Activated gamma-delta T cell treated with Interleukin-2 at 50 U/mL for 16 hours (primary cell): ENCODE results near the gene ADI1.
A peak's percentile ranks its signal among the peaks of the same experiment; 100 is the strongest.

Experiments used
- DNase-seq: peaks from one replicate; pipeline ENCODE4 v3.0.0-alpha.2; 2020

ADI1 gene

GRCh38 chr2:3519255-3520205, at the start of gene ADI1:
ADI1 (minus strand) TSS chr2:3519531; CDS start chr2:3519487, 44 bp downstream.
- DNase-seq = peak; percentile 67

DNA sequence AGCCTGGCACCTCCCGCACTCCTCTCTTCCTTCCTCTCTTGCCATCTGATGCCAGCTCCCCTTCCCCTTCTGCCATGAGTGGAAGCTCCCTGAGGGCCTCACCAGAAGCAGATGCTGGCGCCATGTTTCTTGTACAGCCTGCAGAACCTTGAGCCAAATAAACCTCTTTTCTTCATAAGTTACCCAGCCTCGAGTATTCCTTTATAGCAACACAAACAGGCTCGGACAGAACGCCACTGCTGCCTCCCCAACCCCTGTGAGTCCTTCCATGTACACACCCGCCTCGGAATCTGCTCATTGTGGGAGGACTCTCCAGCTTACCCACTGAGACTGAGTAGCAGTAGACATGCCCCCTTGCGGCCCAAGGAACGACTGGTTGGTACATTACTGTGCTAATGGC, 47.5 kb upstream of the ADI1 start:
- DNase-seq = no peak

DNA sequence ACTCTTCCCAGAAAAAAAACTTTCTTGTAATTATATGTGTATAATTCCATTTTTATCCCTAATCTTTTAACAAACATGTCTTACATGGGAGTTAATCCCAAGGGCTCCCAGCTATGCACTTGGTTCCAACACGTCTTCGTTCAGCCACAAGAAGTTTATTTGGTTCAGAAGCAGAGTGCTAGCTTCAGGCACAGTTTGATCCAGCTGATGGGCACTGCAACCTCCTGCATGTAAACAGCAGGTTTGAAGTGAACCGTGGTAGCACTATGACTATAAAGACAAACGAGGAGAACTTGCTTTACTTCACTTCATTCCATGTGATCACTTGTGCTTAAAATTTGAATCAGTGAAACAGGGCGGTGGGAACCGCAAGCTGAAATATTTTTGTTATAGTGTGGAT, 45.8 kb upstream of the ADI1 start:
- no peak for DNase-seq

GRCh38 chr2:3563521-3563976, 44.2 kb upstream of the ADI1 start:
- no peak for DNase-seq

DNA sequence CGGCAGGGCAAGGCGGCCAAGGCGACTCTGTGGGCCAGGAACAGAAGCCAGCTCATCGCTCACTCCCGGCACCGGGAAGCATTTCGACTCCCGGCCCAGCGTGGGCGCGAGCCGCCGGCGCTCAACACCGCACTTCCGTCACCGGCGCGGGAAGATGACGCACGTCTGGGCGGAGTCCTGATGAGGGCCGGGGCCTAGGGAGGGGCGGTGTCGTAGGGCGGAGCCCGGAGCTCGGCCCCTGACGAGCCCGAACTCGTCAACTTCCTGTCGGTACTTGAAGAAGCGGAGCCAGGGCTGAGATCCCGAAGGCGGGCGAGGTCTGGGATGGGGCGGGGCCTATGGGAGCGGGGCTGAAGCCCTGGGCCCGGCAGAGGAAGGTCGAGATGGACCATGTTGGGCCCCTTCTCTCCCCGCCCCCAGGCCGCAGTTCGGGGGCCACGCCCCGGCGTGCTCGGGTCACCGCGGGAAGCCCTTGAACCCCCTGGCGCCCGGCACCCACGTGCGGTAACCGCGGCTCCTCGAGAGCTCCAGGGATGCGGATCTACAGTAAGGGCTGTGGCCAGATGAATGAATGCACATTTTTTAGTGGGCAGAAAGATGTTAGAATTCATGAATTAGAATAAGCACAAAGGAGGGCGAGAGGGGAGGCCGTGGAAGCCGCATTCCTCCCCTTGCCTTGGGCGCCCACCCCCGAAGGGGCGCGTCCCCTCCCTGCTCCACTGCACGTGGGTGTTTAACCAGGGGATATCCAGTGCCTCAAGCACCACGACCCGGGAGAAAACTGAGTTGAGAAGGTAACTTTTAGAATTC, 39.1 kb upstream of the ADI1 start, which contains the start of gene RNASEH1:
Gene RNASEH1, minus strand, starts transcription at position 129 of the 810 bp plus-strand sequence. Its CDS starts 73 bp downstream, at position 56.
- DNase-seq = peak; percentile 98

GRCh38 chr2:3557639-3558204, 38.4 kb upstream of the ADI1 start:
- DNase-seq = no peak

DNA sequence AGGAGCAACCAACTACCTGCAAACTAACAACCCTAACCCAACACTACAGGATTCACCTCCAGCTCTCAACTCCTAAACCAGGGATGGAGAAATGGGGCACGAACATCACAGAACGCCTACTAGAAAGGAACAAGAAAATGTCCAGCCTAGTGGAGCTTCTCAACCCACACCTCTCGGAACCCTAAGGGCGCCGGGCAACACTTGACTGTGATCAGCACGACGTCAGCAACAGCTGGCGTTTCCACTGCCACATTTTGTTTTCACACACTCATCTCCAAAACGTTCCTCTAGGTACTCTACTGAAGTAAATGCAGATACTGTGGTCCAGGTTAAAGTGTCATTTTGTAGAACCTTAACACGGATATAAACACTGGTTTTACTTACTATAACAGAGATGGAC, 34.6 kb upstream of the ADI1 start:
- DNase-seq = no peak

- no peak for DNase-seq
These were observed 28.6 kb upstream of the ADI1 start for GRCh38 chr2:3547915-3548314.

DNA sequence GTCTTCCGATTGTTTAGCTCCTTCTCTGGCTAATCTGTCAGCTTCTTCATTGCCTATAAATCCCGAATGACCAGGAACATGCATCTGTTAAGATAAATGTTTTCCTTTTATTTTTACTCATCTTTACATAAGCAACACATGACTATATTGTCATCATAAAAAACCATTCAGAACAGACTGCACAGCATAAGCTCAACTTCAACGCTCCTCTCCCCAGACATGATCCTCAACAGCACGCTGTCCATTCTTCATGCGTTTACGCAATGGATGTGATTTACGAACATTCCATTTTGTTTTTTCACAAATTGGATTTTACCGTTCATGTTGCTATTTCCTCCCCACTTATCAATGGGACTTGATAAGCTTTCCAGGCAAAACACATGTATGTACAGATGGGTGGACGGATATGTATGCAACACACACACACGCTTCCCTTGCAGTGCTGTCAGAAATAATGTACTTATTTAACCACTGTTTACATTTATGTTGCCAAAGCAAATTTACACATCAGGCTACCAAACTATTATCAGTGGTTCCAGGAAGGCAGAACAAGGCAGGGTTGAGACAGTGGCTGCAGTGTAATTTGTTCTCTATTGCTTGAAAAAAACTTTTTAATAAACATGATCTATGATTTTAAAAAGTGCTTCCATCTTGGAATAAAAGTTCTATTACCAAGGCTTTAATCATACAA, 26.6 kb upstream of the ADI1 start:
- DNase-seq = no peak

DNA sequence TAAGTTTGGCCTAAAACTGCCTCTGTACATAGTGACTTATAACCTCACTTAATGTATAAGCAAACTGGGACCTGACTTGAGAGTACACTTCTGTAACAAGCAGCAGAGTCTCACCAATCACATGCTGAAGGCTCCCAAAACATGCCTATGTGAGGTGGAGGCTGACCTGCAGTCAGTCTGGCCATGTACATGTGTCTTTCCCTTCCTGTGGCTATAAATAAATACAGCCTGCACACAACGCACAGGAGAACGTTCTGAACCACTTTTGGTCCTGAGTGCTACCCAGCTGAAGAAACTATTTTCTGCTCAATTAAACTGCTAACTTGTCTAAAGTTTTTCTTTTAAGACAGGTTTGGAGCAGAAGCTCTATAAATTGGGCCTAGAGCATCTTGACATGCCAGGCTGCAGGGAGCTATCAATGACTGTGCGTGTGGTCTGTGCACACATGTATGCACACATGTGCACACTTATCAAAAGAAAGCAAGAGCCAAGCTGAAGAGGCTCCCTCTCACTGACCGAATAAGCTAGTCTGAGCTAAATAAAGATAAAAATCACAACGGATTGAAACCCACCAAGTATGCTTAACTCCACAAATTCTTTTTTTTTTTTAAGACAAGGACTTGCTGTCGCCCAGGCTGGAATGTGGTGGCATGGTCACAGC, 23.8 kb upstream of the ADI1 start:
- DNase-seq = no peak

GRCh38 chr2:3542107-3542506, 22.8 kb upstream of the ADI1 start:
- DNase-seq = no peak

- DNase-seq = no peak
These were observed 20.5 kb upstream of the ADI1 start for GRCh38 chr2:3539836-3540235.

- DNase-seq = no peak
These were observed 17.6 kb upstream of the ADI1 start for GRCh38 chr2:3536682-3537632.

DNA sequence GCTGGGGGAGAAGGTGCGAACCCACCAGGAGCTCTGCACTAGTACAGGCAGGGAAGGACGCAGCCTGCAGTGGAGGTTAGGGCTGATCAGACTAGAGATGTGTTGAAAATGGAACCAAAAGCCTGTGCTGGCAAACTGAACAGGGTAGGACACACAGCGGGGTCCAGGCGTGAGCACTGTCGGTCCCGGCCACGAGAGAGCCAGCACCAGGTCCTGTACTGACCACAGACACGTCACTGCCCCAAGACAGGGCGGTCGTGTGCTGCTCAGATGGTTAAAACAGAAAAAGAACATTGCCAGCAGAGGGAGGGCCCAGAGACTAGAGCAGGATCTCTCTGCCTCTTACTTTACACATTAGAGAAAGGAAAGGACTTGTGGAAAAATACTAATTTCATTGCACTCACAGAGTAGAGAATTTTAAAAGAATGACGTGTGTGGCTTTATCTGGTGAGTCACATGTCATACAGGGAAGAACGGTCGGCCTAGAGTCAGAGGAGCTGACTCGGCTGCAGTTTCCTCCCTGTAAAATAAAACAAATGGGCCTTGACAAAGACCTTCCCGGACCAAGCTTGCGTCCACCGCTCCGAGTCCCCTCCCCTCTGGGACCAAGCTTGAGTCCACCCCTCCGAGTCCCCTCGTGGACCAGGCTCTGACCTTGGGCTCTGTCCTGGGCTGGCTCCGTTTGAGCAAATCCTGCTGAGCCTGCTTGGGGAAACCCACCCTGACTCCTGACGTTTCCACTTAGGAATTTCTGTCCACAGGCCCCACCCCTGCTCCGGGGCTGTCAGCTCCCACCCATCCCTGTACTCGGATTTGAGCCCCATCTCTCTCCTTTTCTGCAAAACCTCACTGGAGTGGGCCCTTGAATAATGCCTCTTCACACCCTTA, 16.7 kb upstream of the ADI1 start:
- DNase-seq = no peak

- no peak for DNase-seq
These were observed 16.1 kb upstream of the ADI1 start for GRCh38 chr2:3535467-3535793.

- DNase-seq = no peak
These were observed 15.0 kb upstream of the ADI1 start for GRCh38 chr2:3534251-3534814.

- DNase-seq = no peak
These were observed 14.5 kb upstream of the ADI1 start for GRCh38 chr2:3533836-3534235.

DNA sequence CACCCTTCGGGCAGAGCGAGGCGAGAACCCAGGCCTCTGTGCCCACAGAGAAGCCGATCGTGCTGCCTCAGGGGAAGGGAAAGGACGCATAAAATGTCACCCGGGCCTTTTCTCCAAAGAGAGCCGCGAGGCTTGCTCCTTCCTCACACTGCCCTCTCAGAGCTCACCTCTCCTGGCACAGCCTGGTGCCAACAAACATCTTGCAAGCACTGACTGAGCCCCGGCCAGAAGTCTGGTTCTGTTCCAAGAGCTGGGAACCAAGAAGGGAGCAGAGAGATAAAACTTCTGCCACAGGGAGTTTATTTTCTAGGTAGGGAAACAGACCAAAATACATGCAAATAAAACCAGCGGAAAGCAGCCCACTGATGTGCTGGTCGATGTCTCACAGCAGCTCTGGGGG, 13.6 kb upstream of the ADI1 start:
- DNase-seq = no peak

GRCh38 chr2:3529316-3530025, 10.1 kb upstream of the ADI1 start:
- DNase-seq = no peak
